OCI-LY1 (cell line): ENCODE measurements around the gene ZNF672.
"Not testable (repeated sequence)": the region's sequence is repeated elsewhere in the genome, so short reads cannot be mapped to it uniquely, and the experiment has no call there.

Experiments used
- H2AFZ ChIP-seq: fragments of 200-600 bp; sonication (generic), shearing (Covaris generic); 2 replicates; pipeline ENCODE4 v1.6.0; 2014; ENCODE audit warnings: antibody characterized with exemption, mild to moderate bottlenecking, low read length
- H3F3A ChIP-seq: fragments of 200-600 bp; sonication (generic), shearing (Covaris generic); 2 replicates; pipeline ENCODE4 v1.6.0; 2014; ENCODE audit warnings: mild to moderate bottlenecking, antibody characterized with exemption, low read length, moderate library complexity; ENCODE audit not compliant: insufficient read depth
- H3K27ac ChIP-seq: fragments of 200-600 bp; sonication (generic); 2 replicates; pipeline ENCODE4 v1.5.1; 2014; ENCODE audit warnings: low read length, mixed run types, mild to moderate bottlenecking, low read depth; ENCODE audit not compliant: poor library complexity, severe bottlenecking
- H3K27me3 ChIP-seq: fragments of 200-600 bp; sonication (generic); 2 replicates; pipeline ENCODE4 v1.6.0; 2014; ENCODE audit warnings: antibody characterized with exemption, mild to moderate bottlenecking, low read length, moderate library complexity; ENCODE audit not compliant: insufficient read depth
- H3K36me3 ChIP-seq: fragments of 200-600 bp; sonication (generic); 2 replicates; pipeline ENCODE4 v1.6.1; 2014; ENCODE audit warnings: mild to moderate bottlenecking, antibody characterized with exemption, low read length, moderate library complexity, mixed read lengths; ENCODE audit not compliant: insufficient read depth
- H3K4me1 ChIP-seq: fragments of 200-600 bp; sonication (generic); 2 replicates; pipeline ENCODE4 v1.5.1; 2014; ENCODE audit warnings: mild to moderate bottlenecking, low read length, moderate library complexity; ENCODE audit not compliant: insufficient read depth, severe bottlenecking
- H3K4me2 ChIP-seq: fragments of 200-600 bp; sonication (generic), shearing (Covaris generic); 2 replicates; pipeline ENCODE4 v1.6.1; 2014; ENCODE audit warnings: low read length
- H3K4me3 ChIP-seq: fragments of 200-600 bp; sonication (generic); 2 replicates; pipeline ENCODE4 v1.5.1; 2014; ENCODE audit warnings: low read length, low read depth, mild to moderate bottlenecking, mixed read lengths; ENCODE audit not compliant: poor library complexity, severe bottlenecking
- H3K79me2 ChIP-seq: fragments of 200-600 bp; shearing (Covaris generic); 2 replicates; pipeline ENCODE4 v1.6.1; 2016; ENCODE audit warnings: mixed run types, low read length, mixed read lengths; ENCODE audit not compliant: insufficient read depth
- H3K9ac ChIP-seq: fragments of 200-600 bp; sonication (generic), shearing (Covaris generic); 2 replicates; pipeline ENCODE4 v1.6.1; 2014; ENCODE audit warnings: mild to moderate bottlenecking, low read length, mixed read lengths
- H3K9me2 ChIP-seq: fragments of 200-600 bp; sonication (generic), shearing (Covaris generic); 2 replicates; pipeline ENCODE4 v1.6.1; 2014; ENCODE audit warnings: low read depth, mild to moderate bottlenecking, low read length, mixed read lengths
- H3K9me3 ChIP-seq: fragments of 200-600 bp; shearing (Covaris generic); 2 replicates; pipeline ENCODE4 v1.6.1; 2014; ENCODE audit warnings: low read length, mixed read lengths
- H4K20me1 ChIP-seq: fragments of 200-600 bp; sonication (generic), shearing (Covaris generic); 2 replicates; pipeline ENCODE4 v1.6.0; 2016; ENCODE audit warnings: mild to moderate bottlenecking, low read length; ENCODE audit not compliant: insufficient read depth
- CTCF ChIP-seq: fragments of 200-600 bp; sonication (generic), shearing (Covaris generic); IDR thresholded peaks from 2 replicates; pipeline ENCODE4 v1.5.1; 2017; ENCODE audit warnings: mild to moderate bottlenecking, antibody characterized with exemption, low read length, moderate library complexity, mixed read lengths
- EZH2 ChIP-seq: fragments of 200-600 bp; sonication (generic), shearing (Covaris generic); IDR thresholded peaks from 2 replicates; pipeline ENCODE4 v1.8.0; 2017; ENCODE audit warnings: borderline replicate concordance, mixed run types, mild to moderate bottlenecking, antibody characterized with exemption, low read length, moderate library complexity, mixed read lengths

ZNF672 gene

GRCh38 chr1:248798791-248799190 is 39.2 kb upstream of the ZNF672 start:
- TF ChIP-seq EZH2 = no peak
- no peak for TF ChIP-seq CTCF
- Histone ChIP-seq H3K9me3 (no peaks in the 10 kb centered on the region), H3K27ac (no peak overlapping the region), H3K79me2 (no peaks in the 10 kb centered on the region), H4K20me1 (no peaks in the 10 kb centered on the region), H3K36me3 (no peaks in the 10 kb centered on the region), H3K9ac (no peak overlapping the region), H2AFZ (no peak overlapping the region), H3K4me1 (no peaks in the 10 kb centered on the region), H3K4me3 (no peak overlapping the region), H3F3A (no peaks in the 10 kb centered on the region), H3K9me2 (no peaks in the 10 kb centered on the region), H3K27me3 (no peaks in the 10 kb centered on the region), H3K4me2 (no peak overlapping the region)

DNA sequence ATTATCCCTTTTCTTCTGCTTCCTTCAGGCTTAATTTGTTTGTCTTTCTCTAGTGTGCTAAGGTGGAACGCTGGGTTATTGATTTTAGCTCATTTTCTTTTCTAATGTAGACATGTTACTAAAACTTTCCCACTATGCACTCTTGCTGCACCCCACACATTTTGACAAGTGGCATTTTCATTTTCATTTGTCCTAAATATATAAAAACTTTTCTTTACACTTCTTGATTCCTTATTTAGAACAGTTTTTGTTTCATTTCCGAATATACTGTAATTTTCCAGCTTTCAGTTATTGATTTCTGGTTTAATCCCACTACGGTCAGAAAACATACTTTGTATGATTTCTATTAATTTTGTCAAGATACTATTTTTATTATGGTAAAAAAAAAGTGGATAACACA is 37.6 kb upstream of the ZNF672 start:
- Histone ChIP-seq H3K27ac (no peak overlapping the region), H3K9me2 (no peaks in the 10 kb centered on the region), H3K4me2 (no peak overlapping the region), H3K36me3 (no peaks in the 10 kb centered on the region), H3K4me3 (no peak overlapping the region), H3K79me2 (no peaks in the 10 kb centered on the region), H3K9ac (no peak overlapping the region), H3K4me1 (peaks cover 11% of the 10 kb centered on the region), H3K27me3 (no peaks in the 10 kb centered on the region), H3F3A (no peaks in the 10 kb centered on the region), H3K9me3 (no peaks in the 10 kb centered on the region), H2AFZ (no peak overlapping the region), H4K20me1 (no peaks in the 10 kb centered on the region)
- no peak for TF ChIP-seq EZH2
- TF ChIP-seq CTCF = no peak

DNA sequence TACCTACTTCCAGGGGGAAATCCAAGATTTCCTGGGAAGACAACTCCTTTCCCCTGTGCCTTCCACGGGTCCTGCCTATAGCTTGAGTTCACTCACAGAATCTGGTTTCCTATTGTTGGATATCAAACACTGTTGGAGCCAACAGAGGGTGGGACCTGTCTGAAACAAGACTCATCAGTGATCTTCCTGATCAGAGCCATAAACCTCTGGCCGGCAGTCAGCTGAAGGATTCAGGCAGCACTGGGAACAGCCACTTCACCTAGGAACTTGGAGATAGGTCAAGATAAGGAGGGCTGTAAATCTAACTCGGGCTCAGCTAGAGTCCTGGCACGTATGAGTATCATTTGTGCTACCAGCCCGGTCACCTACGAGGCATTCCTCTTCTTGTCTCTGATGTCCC is 35.6 kb upstream of the ZNF672 start:
- H3K79me2 ChIP-seq = no peaks in the 10 kb centered on the region
- no peaks in the 10 kb centered on the region for H3K36me3 ChIP-seq
- H2AFZ ChIP-seq = no peak overlapping the region
- H3K27ac ChIP-seq = no peak overlapping the region
- H3K9me3 ChIP-seq = no peaks in the 10 kb centered on the region
- H3F3A ChIP-seq = no peaks in the 10 kb centered on the region
- H3K27me3 ChIP-seq = no peaks in the 10 kb centered on the region
- no peaks in the 10 kb centered on the region for H3K9me2 ChIP-seq
- H4K20me1 ChIP-seq = no peaks in the 10 kb centered on the region
- H3K9ac ChIP-seq = no peak overlapping the region
- H3K4me3 ChIP-seq = no peak overlapping the region
- no peak overlapping the region for H3K4me2 ChIP-seq
- TF ChIP-seq CTCF (no peak), EZH2 (no peak)
- peaks cover 17% of the 10 kb centered on the region for H3K4me1 ChIP-seq

DNA sequence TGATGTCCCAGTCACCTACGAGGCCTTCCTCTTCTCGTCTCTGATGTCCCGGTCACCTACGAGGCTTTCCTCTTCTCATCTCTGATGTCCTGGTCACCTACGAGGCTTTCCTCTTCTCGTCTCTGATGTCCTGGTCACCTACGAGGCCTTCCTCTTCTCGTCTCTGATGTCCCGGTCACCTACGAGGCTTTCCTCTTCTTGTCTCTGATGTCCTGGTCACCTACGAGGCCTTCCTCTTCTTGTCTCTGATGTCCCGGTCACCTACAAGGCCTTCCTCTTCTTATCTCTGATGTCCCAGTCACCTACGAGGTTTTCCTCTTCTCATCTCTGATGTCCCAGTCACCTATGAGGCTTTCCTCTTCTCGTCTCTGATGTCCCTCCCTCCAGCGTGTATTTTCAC is 34.5 kb upstream of the ZNF672 start:
- not testable (repeated sequence) for H3K4me3 ChIP-seq, H2AFZ ChIP-seq, H3K79me2 ChIP-seq, H3K27me3 ChIP-seq, H3K4me2 ChIP-seq, H3K9me3 ChIP-seq, H4K20me1 ChIP-seq, H3K27ac ChIP-seq, H3K36me3 ChIP-seq, H3K9me2 ChIP-seq, H3F3A ChIP-seq, H3K9ac ChIP-seq
- H3K4me1 ChIP-seq = peaks cover 17% of the 10 kb centered on the region
